Adrenal gland (tissue), 12 donors: ENCODE results near the gene MAP3K7. TPM values are rescaled to one million over a fixed set of nuclear protein-coding genes. Genes with fewer than 3 reads are reported as not detected.

Experiments
- DNase-seq, 7 donors: peaks; one replicate each; pipeline ENCODE4 v3.0.0-alpha.2; 2019 to 2020
- H3K27ac ChIP-seq, 5 donors: fragments of 200-600 bp; sonication (generic) in 4 of 5; 1 replicate in 3 of 5; 2 replicates in 2 of 5; pipeline versions ENCODE4 v1.5.1 to v1.8.0; 2016 to 2020; ENCODE audit warnings: mild to moderate bottlenecking in 1 of 5
- H3K27me3 ChIP-seq: fragments of 200-600 bp; 2 replicates; pipeline ENCODE4 v1.8.0; 2021
- H3K36me3 ChIP-seq, 2 donors: fragments of 200-600 bp; replicated peaks in 1 of 2; 1 replicate in 1 of 2; 2 replicates in 1 of 2; pipeline versions ENCODE4 v1.5.1 to v1.8.0; 2018 to 2022
- H3K4me1 ChIP-seq, 2 donors: fragments of 200-600 bp; replicated peaks in 1 of 2; 1 replicate in 1 of 2; 2 replicates in 1 of 2; pipeline versions ENCODE4 v1.5.1 to v1.8.0; 2018 to 2021
- H3K4me3 ChIP-seq, 4 donors: fragments of 200-600 bp; sonication (generic) in 3 of 4; one replicate each; pipeline ENCODE4 v1.5.1; 2016 to 2018
- H3K9me3 ChIP-seq, 3 donors: fragments of 200-600 bp; sonication (generic) in 1 of 3; replicated peaks in 1 of 3; 1 replicate in 2 of 3; 2 replicates in 1 of 3; pipeline versions ENCODE4 v1.5.1 to v1.8.0; 2016 to 2021
- POLR2A ChIP-seq, 2 donors: fragments of 450-650 bp; IDR thresholded peaks; one replicate each; pipeline ENCODE4 v1.6.1; 2017; ENCODE audit warnings: antibody characterized with exemption in 2 of 2, mild to moderate bottlenecking in 2 of 2, moderate library complexity in 1 of 2
- WGBS, 4 donors: extraction: QIAGEN DNeasy Blood & Tissue Kit in 2 of 4; methylation state at CpG; one replicate each; pipeline versions ENCODE4 v1.1.5 to v1.1.7; 2013 to 2017; 5-methylcytosine and 5-hydroxymethylcytosine counted together
- intact Hi-C, 2 donors: fragments of 100-400 bp; cut with DNase I; formaldehyde crosslinking; loops; one replicate each; pipeline versions ENCODE4 v1.14.1 to v1.15.0; 2022 to 2023
- polyA plus RNA-seq, 3 donors: library from polyadenylated mRNA; stranded (reverse); fragments of 200-250 nt in 2 of 3; fragments of 350-450 nt in 1 of 3; fragmentation: Illumina TruSeq in 1 of 3; extraction: RNeasy Lipid Tissue Mini Kit (QIAGEN cat#74804) in 1 of 3; gene quantifications; one replicate each; pipeline ENCODE4 v1.2.3, GENCODE V29; 2013 to 2014
- total RNA-seq, 9 donors: library from RNA; depleted of rRNA in 4 of 9; stranded (reverse); fragments of >200 nt in 4 of 9; fragments of 120-200 nt in 1 of 9; fragmentation: NEBNext Ultra II Directional in 1 of 9; extraction: Animal tissue kit (Norgen Biotek cat#: 25700) in 1 of 9; gene quantifications; one replicate each; pipeline versions ENCODE4 v1.1.0 to v1.2.4, GENCODE V29; 2013 to 2023
- TF ChIP-seq, protein P1 (sequence below), 6 experiments: fragments of 450-650 bp in 4 of 6; fragments of 200-600 bp in 2 of 6; sonication (generic) in 1 of 6; IDR thresholded peaks; 1 replicate in 5 of 6; 2 replicates in 1 of 6; pipeline versions ENCODE4 v1.5.1 to v1.8.0; 2016 to 2021; ENCODE audit warnings: antibody characterized with exemption in 6 of 6, mild to moderate bottlenecking in 2 of 6, moderate library complexity in 1 of 6
- donor health status: healthy with polysubstance abuse.
- donor health status: Bipolar disorder and iron deficiency.
- donor health status: DM: yes; HTN: yes; CAD: no.
- donor health status: DM: no; HTN: no; CAD: no.
- donor health status: DM: no; HTN: no; CAD: no.
- donor health status: DM: yes; HTN: yes; CAD: no.

Gene MAP3K7
- total and polyA plus RNA-seq, 12 donors: 14.4 to 35.1 (median 21.1) TPM

DNA sequence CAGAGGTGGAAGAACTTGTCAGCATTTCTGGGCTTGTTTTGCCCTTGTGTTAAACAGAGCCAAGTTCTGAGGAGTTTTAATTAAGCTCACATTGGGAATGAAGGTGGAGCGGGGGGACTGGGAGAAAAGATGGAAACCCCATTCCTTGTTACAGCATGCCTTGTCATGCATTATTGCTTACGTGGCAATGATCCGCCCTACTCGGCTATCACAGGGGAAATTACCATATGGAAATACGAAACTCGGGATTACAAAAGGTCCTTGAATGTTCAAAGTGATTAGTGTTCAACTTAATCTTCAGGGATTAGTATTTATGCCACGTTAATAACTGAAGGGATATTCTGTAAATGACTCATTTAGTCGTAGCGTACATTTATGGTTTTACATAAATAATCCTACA, 86.4 kb downstream of the MAP3K7 start:
- no peaks in the 10 kb centered on the region for H3K4me1 ChIP-seq
- H3K27ac ChIP-seq: no peak overlapping the region
- DNase-seq: no peak
- no peaks in the 10 kb centered on the region for H3K27me3 ChIP-seq
- no peak for TF ChIP-seq POLR2A (IDR thresholded peaks at IDR 0.05)
- TF ChIP-seq, protein P1, sequence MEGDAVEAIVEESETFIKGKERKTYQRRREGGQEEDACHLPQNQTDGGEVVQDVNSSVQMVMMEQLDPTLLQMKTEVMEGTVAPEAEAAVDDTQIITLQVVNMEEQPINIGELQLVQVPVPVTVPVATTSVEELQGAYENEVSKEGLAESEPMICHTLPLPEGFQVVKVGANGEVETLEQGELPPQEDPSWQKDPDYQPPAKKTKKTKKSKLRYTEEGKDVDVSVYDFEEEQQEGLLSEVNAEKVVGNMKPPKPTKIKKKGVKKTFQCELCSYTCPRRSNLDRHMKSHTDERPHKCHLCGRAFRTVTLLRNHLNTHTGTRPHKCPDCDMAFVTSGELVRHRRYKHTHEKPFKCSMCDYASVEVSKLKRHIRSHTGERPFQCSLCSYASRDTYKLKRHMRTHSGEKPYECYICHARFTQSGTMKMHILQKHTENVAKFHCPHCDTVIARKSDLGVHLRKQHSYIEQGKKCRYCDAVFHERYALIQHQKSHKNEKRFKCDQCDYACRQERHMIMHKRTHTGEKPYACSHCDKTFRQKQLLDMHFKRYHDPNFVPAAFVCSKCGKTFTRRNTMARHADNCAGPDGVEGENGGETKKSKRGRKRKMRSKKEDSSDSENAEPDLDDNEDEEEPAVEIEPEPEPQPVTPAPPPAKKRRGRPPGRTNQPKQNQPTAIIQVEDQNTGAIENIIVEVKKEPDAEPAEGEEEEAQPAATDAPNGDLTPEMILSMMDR (IDR thresholded peaks at IDR 0.05): no peak
- H3K9me3 ChIP-seq: no peaks in the 10 kb centered on the region
- no peaks in the 10 kb centered on the region for H3K36me3 ChIP-seq
- H3K4me3 ChIP-seq: no peak overlapping the region
- intact Hi-C loops: no loop called here
- WGBS, 4 donors: 83 to 86% (median 84%) methylated on average over 9 of the region's 9 CpGs

DNA sequence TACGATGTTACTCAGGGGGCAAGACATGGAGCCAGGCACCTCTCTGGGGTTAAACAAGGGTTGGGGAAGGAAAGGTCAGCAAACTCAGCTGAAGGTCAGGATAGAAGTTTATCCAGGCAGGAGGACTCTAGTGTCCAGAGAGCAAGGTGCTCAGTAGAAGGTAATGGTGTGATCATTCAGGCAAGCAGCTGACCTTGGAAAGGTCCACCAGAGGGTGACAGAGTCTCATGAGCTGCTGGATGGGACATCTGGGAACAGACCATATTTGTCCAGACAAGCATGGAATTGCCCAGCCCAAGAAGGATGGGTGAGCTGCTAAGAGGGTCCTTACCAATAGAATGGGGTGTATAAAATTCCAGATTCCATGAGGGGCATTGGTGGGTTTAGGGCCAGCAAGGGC, 89.5 kb downstream of the MAP3K7 start:
- Histone ChIP-seq H3K9me3 (no peaks in the 10 kb centered on the region), H3K36me3 (no peaks in the 10 kb centered on the region), H3K4me3 (no peak overlapping the region), H3K27me3 (peaks cover 2% of the 10 kb centered on the region), H3K4me1 (no peaks in the 10 kb centered on the region), H3K27ac (no peak overlapping the region)
- TF ChIP-seq, protein P1 (IDR thresholded peaks at IDR 0.05): no peak
- no peak for TF ChIP-seq POLR2A (IDR thresholded peaks at IDR 0.05)
- intact Hi-C loops: no loop called here
- 88 to 97% (median 92%) methylated on average over 1 of the region's 1 CpG for WGBS, 4 donors
- DNase-seq: no peak

DNA sequence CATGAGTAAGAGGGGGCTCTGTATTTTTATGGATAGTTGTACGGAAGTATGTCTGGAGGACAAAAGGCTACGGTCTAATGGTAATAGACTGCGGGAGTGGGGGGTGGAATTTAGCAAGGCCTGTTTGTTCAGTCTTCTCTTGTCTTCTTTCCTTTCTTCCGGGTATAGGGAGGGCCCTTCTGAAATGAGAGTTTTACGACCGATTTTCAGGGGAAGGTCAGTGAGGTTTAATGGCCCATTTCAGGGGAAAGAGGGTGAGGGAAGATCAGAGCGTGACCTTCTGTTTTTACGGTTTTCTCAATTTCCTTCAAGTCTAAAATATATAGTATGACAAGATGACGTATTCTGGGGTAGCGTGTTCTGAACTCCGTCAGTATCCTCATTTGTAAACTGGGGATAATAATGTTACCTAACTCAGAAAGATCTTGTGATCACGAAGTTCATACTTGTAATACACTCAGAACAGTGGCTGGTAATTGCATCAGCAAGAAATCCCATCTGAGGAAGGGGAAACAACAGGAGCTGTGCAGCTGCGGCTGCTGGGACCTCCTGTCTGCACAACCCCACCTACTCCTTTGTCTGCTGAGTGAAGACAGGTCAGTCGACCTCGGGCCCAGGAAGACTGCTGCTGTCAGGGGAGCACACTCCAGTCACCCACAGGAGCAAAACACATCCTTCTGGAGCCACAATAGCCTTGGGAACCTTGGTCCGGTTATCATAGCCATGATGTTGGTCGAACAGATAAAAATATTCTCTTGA, 90.4 kb downstream of the MAP3K7 start:
- Histone ChIP-seq H3K4me3 (no peak overlapping the region), H3K4me1 (no peaks in the 10 kb centered on the region), H3K27me3 (peaks cover 2% of the 10 kb centered on the region), H3K27ac (no peak overlapping the region), H3K36me3 (no peaks in the 10 kb centered on the region), H3K9me3 (no peaks in the 10 kb centered on the region)
- no peak for DNase-seq
- intact Hi-C loops: no loop called here
- 51 to 58% (median 53%) methylated on average over 17 of the region's 17 CpGs for WGBS, 4 donors
- TF ChIP-seq POLR2A (IDR thresholded peaks at IDR 0.05): no peak
- TF ChIP-seq, protein P1 (IDR thresholded peaks at IDR 0.05): no peak

DNA sequence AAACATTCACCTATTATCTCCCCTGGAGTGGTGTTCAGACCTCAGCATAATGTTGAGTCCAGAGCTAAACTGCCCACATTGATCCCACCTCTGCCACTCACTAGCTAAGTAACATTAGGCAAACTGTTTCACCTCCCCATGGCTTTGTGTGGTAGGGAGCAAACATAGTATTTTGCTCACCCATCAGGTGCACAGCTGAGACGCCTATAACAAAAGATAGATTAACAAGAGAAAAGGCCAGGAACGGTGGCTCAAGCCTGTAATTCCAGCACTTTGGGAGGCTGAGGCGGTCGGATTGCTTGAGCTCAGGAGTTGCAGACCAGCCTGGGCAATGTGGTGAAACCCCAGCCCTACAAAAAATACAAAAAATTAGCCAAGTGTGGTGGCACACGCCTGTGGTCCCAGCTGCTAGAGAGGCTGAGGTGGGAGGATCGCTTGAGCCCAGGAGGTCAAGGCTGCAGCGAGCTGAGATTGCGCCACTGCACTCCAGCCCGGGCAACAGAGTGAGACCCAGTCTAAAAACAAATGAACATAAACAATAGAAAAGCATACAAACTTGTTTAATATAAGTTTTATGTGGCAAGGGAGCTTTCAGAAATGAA, 91.6 kb downstream of the MAP3K7 start:
- intact Hi-C loops: no loop called here
- no peak for DNase-seq
- Histone ChIP-seq H3K9me3 (no peaks in the 10 kb centered on the region), H3K27me3 (peaks cover 2% of the 10 kb centered on the region), H3K4me3 (no peak overlapping the region), H3K4me1 (no peaks in the 10 kb centered on the region), H3K27ac (no peak overlapping the region), H3K36me3 (no peaks in the 10 kb centered on the region)
- TF ChIP-seq, protein P1 (IDR thresholded peaks at IDR 0.05): no peak
- no peak for TF ChIP-seq POLR2A (IDR thresholded peaks at IDR 0.05)
- 80 to 90% (median 83%) methylated on average over 9 of the region's 9 CpGs for WGBS, 4 donors
